ENCODE data around the gene NISCH. TPM values are rescaled to one million over a fixed set of nuclear protein-coding genes. Genes with fewer than 3 reads are reported as not detected.

Gene NISCH
- total RNA-seq, 1 experiment from 2014 or later, result 72.8 TPM

- ChIA-PET RAD21 (ENCODE audit: low non-redundant PET in 1 of 2, low total read pairs in 2 of 2, uncharacterized antibody in 2 of 2, unreplicated experiment in 2 of 2) (no interaction called here), POLR2A (no interaction called here), CTCF (no interaction called here)
- Histone ChIP-seq H3K9me2 (ENCODE audit: insufficient read depth) (no peaks in the 10 kb centered on the region), H3K27me3 (ENCODE audit: insufficient read depth, low read length) (no peaks in the 10 kb centered on the region), H3K36me3 (ENCODE audit: control insufficient read depth in 1 of 2, insufficient read depth in 2 of 2, low read length in 2 of 2) (peaks cover 5 to 26% of the 10 kb centered on the region in 2 experiments; a peak in 3 of 4 replicates), H3K79me2 (ENCODE audit: insufficient read depth, low read length) (no peaks in the 10 kb centered on the region), H3K4me1 (ENCODE audit: control insufficient read depth in 1 of 2, insufficient read depth in 2 of 2, low read length in 2 of 2) (no peaks in the 10 kb centered on the region), H3K27ac (ENCODE audit: low read depth, low read length) (no peak overlapping the region), H3K9me3 (ENCODE audit: control insufficient read depth in 1 of 2, insufficient read depth in 1 of 2, low read depth in 1 of 2, low read length in 2 of 2) (no peaks in the 10 kb centered on the region), H3K4me3 (replicated peaks in 1 of 2; ENCODE audit: low read depth in 1 of 2, low read length in 2 of 2) (no peak overlapping the region), H4K20me1 (ENCODE audit: insufficient read depth) (no peaks in the 10 kb centered on the region), H3K9ac (ENCODE audit: low read length) (no peak overlapping the region), H2AFZ (ENCODE audit: low read depth, low read length, poor library complexity, severe bottlenecking) (no peak overlapping the region), H3K4me2 (ENCODE audit: low read length) (no peak overlapping the region)
- BruUV-seq (replicated peaks), result no TSS peak
- no peak for ATAC-seq
- no peak for DNase-seq (ENCODE audit: low read depth, low spot score)
- TF ChIP-seq EZH2 (IDR thresholded peaks at IDR 0.05) (no peak), JUND (IDR thresholded peaks at IDR 0.05) (no peak)
- intact Hi-C loops (cut with micrococcal nuclease), result no loop called here
Observed at GRCh38 chr3:52489453-52489852, 34.0 kb downstream of the NISCH start.

DNA sequence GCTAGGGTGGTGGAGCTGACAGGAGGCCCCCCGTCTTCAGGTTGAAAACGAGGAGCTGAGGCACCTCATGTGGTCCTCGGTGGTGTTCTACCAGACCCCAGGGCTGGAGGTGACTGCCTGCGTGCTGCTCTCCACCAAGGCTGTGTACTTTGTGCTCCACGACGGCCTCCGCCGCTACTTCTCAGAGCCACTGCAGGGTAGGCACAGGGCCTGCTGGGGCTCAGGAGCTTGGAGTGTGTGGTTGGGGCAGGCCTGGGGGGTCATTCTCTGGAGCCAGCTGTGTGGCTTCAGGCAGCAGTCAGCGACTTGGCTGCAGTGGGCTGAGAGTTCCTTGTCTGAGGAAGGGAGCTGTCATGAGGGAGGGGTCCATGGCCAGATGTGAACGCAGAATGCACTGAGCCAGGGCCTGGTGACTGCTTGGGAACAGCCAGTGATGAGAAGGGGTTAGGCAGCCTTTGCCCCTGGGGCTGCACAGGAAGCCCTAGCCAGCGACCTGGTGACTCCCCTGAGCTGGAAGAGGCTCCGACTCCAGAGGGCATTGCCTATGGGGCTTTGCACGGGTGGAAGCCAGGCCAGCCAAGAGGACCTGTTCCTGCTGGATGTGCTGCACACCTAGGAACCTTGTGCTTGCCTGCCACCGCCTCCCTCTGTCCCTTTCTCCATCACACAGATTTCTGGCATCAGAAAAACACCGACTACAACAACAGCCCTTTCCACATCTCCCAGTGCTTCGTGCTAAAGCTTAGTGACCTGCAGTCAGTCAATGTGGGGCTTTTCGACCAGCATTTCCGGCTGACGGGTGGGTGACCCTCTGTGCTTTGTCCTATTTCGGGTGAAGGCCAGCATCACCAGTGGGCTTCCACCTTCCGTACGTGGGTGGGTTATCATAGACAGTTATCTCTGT is 34.9 kb downstream of the NISCH start:
- DNase-seq (ENCODE audit: low read depth, low spot score), result no peak
- ChIA-PET RAD21 (ENCODE audit: low non-redundant PET in 1 of 2, low total read pairs in 2 of 2, uncharacterized antibody in 2 of 2, unreplicated experiment in 2 of 2) (no interaction called here), POLR2A (no interaction called here), CTCF (no interaction called here)
- BruUV-seq (replicated peaks), result no TSS peak
- H3K27ac ChIP-seq (ENCODE audit: low read depth, low read length), result no peak overlapping the region
- no peaks in the 10 kb centered on the region for H3K79me2 ChIP-seq (ENCODE audit: insufficient read depth, low read length)
- TF ChIP-seq ELF1 (IDR thresholded peaks at IDR 0.05; ENCODE audit: borderline replicate concordance, low read depth) (no peak), CEBPB (IDR thresholded peaks at IDR 0.05; ENCODE audit: low read depth) (no peak), JUND (IDR thresholded peaks at IDR 0.05) (no peak), EGR1 (IDR thresholded peaks at IDR 0.05; ENCODE audit: low read depth) (no peak), RAD21 (IDR thresholded peaks at IDR 0.05; ENCODE audit: low read depth) (no peak), SIN3A (IDR thresholded peaks at IDR 0.05; ENCODE audit: low read depth) (no peak), ZFX (IDR thresholded peaks at IDR 0.05) (no peak), SRF (IDR thresholded peaks at IDR 0.05; ENCODE audit: low read depth) (no peak)
- TF ChIP-seq, protein P1, sequence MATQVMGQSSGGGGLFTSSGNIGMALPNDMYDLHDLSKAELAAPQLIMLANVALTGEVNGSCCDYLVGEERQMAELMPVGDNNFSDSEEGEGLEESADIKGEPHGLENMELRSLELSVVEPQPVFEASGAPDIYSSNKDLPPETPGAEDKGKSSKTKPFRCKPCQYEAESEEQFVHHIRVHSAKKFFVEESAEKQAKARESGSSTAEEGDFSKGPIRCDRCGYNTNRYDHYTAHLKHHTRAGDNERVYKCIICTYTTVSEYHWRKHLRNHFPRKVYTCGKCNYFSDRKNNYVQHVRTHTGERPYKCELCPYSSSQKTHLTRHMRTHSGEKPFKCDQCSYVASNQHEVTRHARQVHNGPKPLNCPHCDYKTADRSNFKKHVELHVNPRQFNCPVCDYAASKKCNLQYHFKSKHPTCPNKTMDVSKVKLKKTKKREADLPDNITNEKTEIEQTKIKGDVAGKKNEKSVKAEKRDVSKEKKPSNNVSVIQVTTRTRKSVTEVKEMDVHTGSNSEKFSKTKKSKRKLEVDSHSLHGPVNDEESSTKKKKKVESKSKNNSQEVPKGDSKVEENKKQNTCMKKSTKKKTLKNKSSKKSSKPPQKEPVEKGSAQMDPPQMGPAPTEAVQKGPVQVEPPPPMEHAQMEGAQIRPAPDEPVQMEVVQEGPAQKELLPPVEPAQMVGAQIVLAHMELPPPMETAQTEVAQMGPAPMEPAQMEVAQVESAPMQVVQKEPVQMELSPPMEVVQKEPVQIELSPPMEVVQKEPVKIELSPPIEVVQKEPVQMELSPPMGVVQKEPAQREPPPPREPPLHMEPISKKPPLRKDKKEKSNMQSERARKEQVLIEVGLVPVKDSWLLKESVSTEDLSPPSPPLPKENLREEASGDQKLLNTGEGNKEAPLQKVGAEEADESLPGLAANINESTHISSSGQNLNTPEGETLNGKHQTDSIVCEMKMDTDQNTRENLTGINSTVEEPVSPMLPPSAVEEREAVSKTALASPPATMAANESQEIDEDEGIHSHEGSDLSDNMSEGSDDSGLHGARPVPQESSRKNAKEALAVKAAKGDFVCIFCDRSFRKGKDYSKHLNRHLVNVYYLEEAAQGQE (IDR thresholded peaks at IDR 0.05; ENCODE audit: low read depth), result no peak
- TF ChIP-seq, protein P2, sequence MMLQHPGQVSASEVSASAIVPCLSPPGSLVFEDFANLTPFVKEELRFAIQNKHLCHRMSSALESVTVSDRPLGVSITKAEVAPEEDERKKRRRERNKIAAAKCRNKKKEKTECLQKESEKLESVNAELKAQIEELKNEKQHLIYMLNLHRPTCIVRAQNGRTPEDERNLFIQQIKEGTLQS (IDR thresholded peaks at IDR 0.05), result no peak
- H4K20me1 ChIP-seq (ENCODE audit: insufficient read depth), result no peaks in the 10 kb centered on the region
- H3K9me3 ChIP-seq (ENCODE audit: control insufficient read depth in 1 of 2, insufficient read depth in 1 of 2, low read depth in 1 of 2, low read length in 2 of 2), result no peaks in the 10 kb centered on the region
- no peak overlapping the region for H3K9ac ChIP-seq (ENCODE audit: low read length)
- peaks cover 5 to 26% of the 10 kb centered on the region in 2 experiments; a peak in 3 of 4 replicates for H3K36me3 ChIP-seq (ENCODE audit: control insufficient read depth in 1 of 2, insufficient read depth in 2 of 2, low read length in 2 of 2)
- H3K9me2 ChIP-seq (ENCODE audit: insufficient read depth), result no peaks in the 10 kb centered on the region
- H3K4me2 ChIP-seq (ENCODE audit: low read length), result no peak overlapping the region
- no peak overlapping the region for H3K4me3 ChIP-seq (replicated peaks in 1 of 2; ENCODE audit: low read depth in 1 of 2, low read length in 2 of 2)
- ATAC-seq, result no peak
- no peaks in the 10 kb centered on the region for H3K27me3 ChIP-seq (ENCODE audit: insufficient read depth, low read length)
- intact Hi-C loops (cut with micrococcal nuclease), result no loop called here
- H2AFZ ChIP-seq (ENCODE audit: low read depth, low read length, poor library complexity, severe bottlenecking), result no peak overlapping the region
- H3K4me1 ChIP-seq (ENCODE audit: control insufficient read depth in 1 of 2, insufficient read depth in 2 of 2, low read length in 2 of 2), result no peaks in the 10 kb centered on the region

All from HCT116 (cell line).